Esophagus squamous epithelium (tissue), 5 donors: ENCODE results near the gene RAB44. TPM values are rescaled to one million over a fixed set of nuclear protein-coding genes. Genes with fewer than 3 reads are reported as not detected.

ENCODE experiments used
- DNase-seq: peaks from one replicate; lab custom pipeline; 2025; lab: John Stamatoyannopoulos, UW
- H3K27ac ChIP-seq, 4 donors: fragments of 200-600 bp; sonication (generic); one replicate each; pipeline ENCODE4 v1.5.1; 2016 to 2019; ENCODE audit warnings: mild to moderate bottlenecking in 1 of 4
- H3K27me3 ChIP-seq, 4 donors: fragments of 200-600 bp; sonication (generic); 1 replicate in 3 of 4; 2 replicates in 1 of 4; pipeline versions ENCODE4 v1.5.1 to v1.6.0; 2017 to 2021; ENCODE audit warnings: antibody characterized with exemption in 1 of 4
- H3K36me3 ChIP-seq, 3 donors: fragments of 200-600 bp; sonication (generic); one replicate each; pipeline ENCODE4 v1.5.1; 2016 to 2019
- H3K4me1 ChIP-seq, 3 donors: fragments of 200-600 bp; sonication (generic); one replicate each; pipeline ENCODE4 v1.5.1; 2017 to 2019
- H3K4me3 ChIP-seq, 4 donors: fragments of 200-600 bp; sonication (generic); 1 replicate in 3 of 4; 2 replicates in 1 of 4; pipeline ENCODE4 v1.5.1; 2016 to 2019; ENCODE audit warnings: mild to moderate bottlenecking in 2 of 4, moderate library complexity in 1 of 4
- H3K9me3 ChIP-seq, 3 donors: fragments of 200-600 bp; sonication (generic); one replicate each; pipeline ENCODE4 v1.5.1; 2016 to 2019
- CTCF ChIP-seq, 6 experiments: fragments of 450-650 bp in 4 of 6; fragments of 200-600 bp in 2 of 6; sonication (generic) in 2 of 6; IDR thresholded peaks; one replicate each; pipeline ENCODE4 v1.5.1; 2016 to 2019; ENCODE audit warnings: antibody characterized with exemption in 6 of 6, mild to moderate bottlenecking in 4 of 6, moderate library complexity in 4 of 6
- POLR2A ChIP-seq, 4 donors: fragments of 450-650 bp; IDR thresholded peaks; one replicate each; pipeline ENCODE4 v1.6.1; 2017; ENCODE audit warnings: antibody characterized with exemption in 4 of 4, mild to moderate bottlenecking in 4 of 4, moderate library complexity in 3 of 4
- WGBS, 2 donors: methylation state at CpG; one replicate each; pipeline ENCODE4 v1.1.5; 2018; 5-methylcytosine and 5-hydroxymethylcytosine counted together
- intact Hi-C: fragments of 100-400 bp; cut with DNase I; formaldehyde crosslinking; loops from one replicate; pipeline ENCODE4 v1.15.0; 2022
- total RNA-seq, 4 donors: library from RNA; depleted of rRNA; stranded (reverse); fragments of >200 nt; gene quantifications; one replicate each; pipeline ENCODE4 v1.1.0, GENCODE V29; 2016
- donor health status: DM: yes; HTN: yes; CAD: no.

The RAB44 gene
- total RNA-seq, 4 donors from 2014 or later, result 0.11 to 0.76 (median 0.18) TPM; not detected in 1

- 44 to 67% methylated on average over 1 of the region's 1 CpG for WGBS, 2 donors
- intact Hi-C loops, result no loop called here
- TF ChIP-seq CTCF (IDR thresholded peaks at IDR 0.05) (no peak), POLR2A (IDR thresholded peaks at IDR 0.05) (no peak)
- Histone ChIP-seq H3K27me3 (peaks cover 0 to 15% (median 0%) of the 10 kb centered on the region in 4 donors), H3K4me1 (peaks cover 15 to 39% (median 24%) of the 10 kb centered on the region in 3 donors), H3K36me3 (no peaks in the 10 kb centered on the region), H3K4me3 (no peak overlapping the region), H3K9me3 (no peaks in the 10 kb centered on the region), H3K27ac (no peak overlapping the region)
- DNase-seq, result no peak
Measured at GRCh38 chr6:36657942-36658544, 39.6 kb upstream of the RAB44 start.

GRCh38 chr6:36659271-36659670, 38.4 kb upstream of the RAB44 start:
- DNase-seq, result no peak
- H3K27ac ChIP-seq, result no peak overlapping the region
- H3K36me3 ChIP-seq, result no peaks in the 10 kb centered on the region
- intact Hi-C loops, result no loop called here
- H3K4me1 ChIP-seq, result peaks cover 15 to 45% (median 27%) of the 10 kb centered on the region in 3 donors
- no peak for TF ChIP-seq CTCF (IDR thresholded peaks at IDR 0.05)
- no peak for TF ChIP-seq POLR2A (IDR thresholded peaks at IDR 0.05)
- no peaks in the 10 kb centered on the region for H3K9me3 ChIP-seq
- no peak overlapping the region for H3K4me3 ChIP-seq
- WGBS, 2 donors, result 33 to 40% methylated on average over 1 of the region's 1 CpG
- peaks cover 0 to 11% (median 0%) of the 10 kb centered on the region in 4 donors for H3K27me3 ChIP-seq

GRCh38 chr6:36660771-36661471, 36.7 kb upstream of the RAB44 start:
- Histone ChIP-seq H3K9me3 (no peaks in the 10 kb centered on the region), H3K4me3 (peak overlapping the region in 3 of 4 donors; percentile 2 to 54 (median 21)), H3K4me1 (peaks cover 15 to 46% (median 27%) of the 10 kb centered on the region in 3 donors), H3K27ac (no peak overlapping the region), H3K27me3 (peaks cover 0 to 11% (median 0%) of the 10 kb centered on the region in 4 donors), H3K36me3 (no peaks in the 10 kb centered on the region)
- TF ChIP-seq POLR2A (IDR thresholded peaks at IDR 0.05), result no peak
- TF ChIP-seq CTCF (IDR thresholded peaks at IDR 0.05), result no peak
- DNase-seq, result no peak
- 45 to 51% methylated on average over 14 to 16 of the region's 44 CpGs for WGBS, 2 donors
- intact Hi-C loops, result no loop called here

GRCh38 chr6:36662380-36662779, 35.2 kb upstream of the RAB44 start:
- Histone ChIP-seq H3K9me3 (no peaks in the 10 kb centered on the region), H3K4me3 (no peak overlapping the region), H3K27ac (peak overlapping the region; percentile 7 to 74 (median 47)), H3K4me1 (peaks cover 19 to 61% (median 39%) of the 10 kb centered on the region in 3 donors), H3K36me3 (no peaks in the 10 kb centered on the region), H3K27me3 (peaks cover 0 to 11% (median 0%) of the 10 kb centered on the region in 4 donors)
- 49 to 61% methylated on average over 5 of the region's 5 CpGs for WGBS, 2 donors
- DNase-seq, result no peak
- intact Hi-C loops, result no loop called here
- no peak for TF ChIP-seq POLR2A (IDR thresholded peaks at IDR 0.05)
- TF ChIP-seq CTCF (IDR thresholded peaks at IDR 0.05), result no peak

- Histone ChIP-seq H3K9me3 (no peaks in the 10 kb centered on the region), H3K4me1 (peaks cover 19 to 66% (median 44%) of the 10 kb centered on the region in 3 donors), H3K27me3 (peaks cover 0 to 11% (median 0%) of the 10 kb centered on the region in 4 donors), H3K36me3 (no peaks in the 10 kb centered on the region), H3K4me3 (no peak overlapping the region), H3K27ac (peak overlapping the region; percentile 7 to 74 (median 47))
- intact Hi-C loops, result no loop called here
- DNase-seq, result no peak
- WGBS, 2 donors, result 64 to 67% methylated on average over 2 to 3 of the region's 6 CpGs
- no peak for TF ChIP-seq CTCF (IDR thresholded peaks at IDR 0.05)
- no peak for TF ChIP-seq POLR2A (IDR thresholded peaks at IDR 0.05)
Measured at GRCh38 chr6:36662827-36663256, 34.8 kb upstream of the RAB44 start.
